Measurements from ENCODE around the gene ENGASE.

The ENGASE gene

DNA sequence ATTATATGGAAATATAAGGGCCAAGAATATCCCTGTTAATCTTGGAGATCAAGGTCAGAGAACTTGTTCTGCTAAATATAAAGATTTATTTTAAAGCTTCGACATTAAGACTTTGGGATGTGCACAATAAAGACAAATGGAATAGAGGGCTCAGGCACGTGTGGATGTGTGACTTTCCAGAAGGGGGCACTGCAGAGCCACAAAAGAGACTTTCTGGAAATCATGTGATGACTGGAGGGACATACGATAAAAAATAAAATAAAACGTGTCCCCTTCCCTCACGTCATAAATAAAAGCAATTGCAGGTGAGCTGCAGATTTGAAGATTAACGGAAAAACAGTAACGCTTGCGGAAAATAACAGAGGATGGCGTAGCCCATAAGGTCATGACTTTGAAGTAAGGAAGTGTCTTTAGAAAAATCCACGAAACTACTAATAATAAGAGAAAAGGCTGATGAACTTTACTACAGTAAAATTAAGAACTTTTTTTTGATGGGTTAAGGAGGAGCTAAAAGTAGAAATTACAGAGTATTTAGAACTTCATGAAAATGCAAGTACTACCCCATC lies 9.4 kb upstream of the ENGASE start:
- in situ Hi-C loops (cut with HindIII; ENCODE audit: low sequenced_read_pairs) = no loop called here
- no peak overlapping the region for H3K4me3 ChIP-seq (ENCODE audit: low read depth, low read length)
- TF ChIP-seq, protein P1, sequence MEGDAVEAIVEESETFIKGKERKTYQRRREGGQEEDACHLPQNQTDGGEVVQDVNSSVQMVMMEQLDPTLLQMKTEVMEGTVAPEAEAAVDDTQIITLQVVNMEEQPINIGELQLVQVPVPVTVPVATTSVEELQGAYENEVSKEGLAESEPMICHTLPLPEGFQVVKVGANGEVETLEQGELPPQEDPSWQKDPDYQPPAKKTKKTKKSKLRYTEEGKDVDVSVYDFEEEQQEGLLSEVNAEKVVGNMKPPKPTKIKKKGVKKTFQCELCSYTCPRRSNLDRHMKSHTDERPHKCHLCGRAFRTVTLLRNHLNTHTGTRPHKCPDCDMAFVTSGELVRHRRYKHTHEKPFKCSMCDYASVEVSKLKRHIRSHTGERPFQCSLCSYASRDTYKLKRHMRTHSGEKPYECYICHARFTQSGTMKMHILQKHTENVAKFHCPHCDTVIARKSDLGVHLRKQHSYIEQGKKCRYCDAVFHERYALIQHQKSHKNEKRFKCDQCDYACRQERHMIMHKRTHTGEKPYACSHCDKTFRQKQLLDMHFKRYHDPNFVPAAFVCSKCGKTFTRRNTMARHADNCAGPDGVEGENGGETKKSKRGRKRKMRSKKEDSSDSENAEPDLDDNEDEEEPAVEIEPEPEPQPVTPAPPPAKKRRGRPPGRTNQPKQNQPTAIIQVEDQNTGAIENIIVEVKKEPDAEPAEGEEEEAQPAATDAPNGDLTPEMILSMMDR (IDR thresholded peaks at IDR 0.05; ENCODE audit: low read depth, low read length) = peak; percentile 54
- DNase-seq (ENCODE audit: low read depth, low spot score) = no peak

DNA sequence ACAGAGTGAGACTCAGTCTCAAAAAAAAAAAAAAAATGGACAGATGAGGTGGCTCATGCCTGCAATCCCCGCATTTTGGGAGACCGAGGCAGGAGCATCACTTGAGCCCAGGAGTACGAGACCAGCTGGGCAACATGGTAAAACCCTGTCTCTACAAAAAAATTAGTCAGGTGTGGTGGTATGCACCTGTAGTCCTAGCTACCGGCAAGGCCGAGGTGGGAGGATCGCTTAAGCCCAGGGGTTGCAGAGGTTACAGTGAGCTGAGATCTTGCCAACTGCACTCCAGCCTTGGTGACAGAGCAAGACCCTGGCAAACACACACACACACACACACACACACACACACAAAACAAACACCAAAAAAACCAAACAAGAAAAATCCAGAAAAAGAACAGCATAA lies 7.7 kb upstream of the ENGASE start:
- TF ChIP-seq, protein P1 (IDR thresholded peaks at IDR 0.05; ENCODE audit: low read depth, low read length) = no peak
- no peak for DNase-seq (ENCODE audit: low read depth, low spot score)
- no peak overlapping the region for H3K4me3 ChIP-seq (ENCODE audit: low read depth, low read length)
- in situ Hi-C loops (cut with HindIII; ENCODE audit: low sequenced_read_pairs) = no loop called here

DNA sequence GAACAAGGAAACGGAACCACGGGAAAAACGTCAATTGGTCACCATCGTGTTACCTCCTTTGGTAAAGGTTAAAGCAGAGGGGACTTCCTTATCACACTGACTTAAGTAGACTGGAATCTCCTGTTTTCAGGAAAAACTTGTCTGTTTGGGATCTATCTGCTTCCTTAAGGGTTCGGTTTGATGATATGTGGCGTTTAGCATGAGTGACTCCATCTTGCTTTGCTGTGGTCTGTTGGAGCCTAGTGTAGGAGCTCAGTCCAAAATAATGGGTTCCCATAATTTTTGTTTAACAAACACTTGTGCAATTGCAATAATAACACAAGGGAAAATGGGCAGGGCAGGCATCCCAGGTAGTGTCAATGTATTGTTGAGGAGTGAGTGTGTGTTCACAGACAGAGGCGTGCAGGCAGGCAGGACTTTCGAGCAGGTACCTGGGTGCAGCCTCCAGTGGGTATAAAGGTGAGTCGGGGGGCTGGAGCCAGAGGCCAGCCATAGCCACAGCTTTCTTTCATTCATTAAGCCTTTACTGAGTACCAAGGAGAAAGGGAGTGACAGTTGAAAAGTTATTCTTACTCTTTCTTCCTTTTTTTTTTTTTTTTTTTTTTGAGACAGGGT lies 4.3 kb upstream of the ENGASE start:
- in situ Hi-C loops (cut with HindIII; ENCODE audit: low sequenced_read_pairs) = no loop called here
- TF ChIP-seq, protein P1 (IDR thresholded peaks at IDR 0.05; ENCODE audit: low read depth, low read length) = no peak
- no peak for DNase-seq (ENCODE audit: low read depth, low spot score)
- no peak overlapping the region for H3K4me3 ChIP-seq (ENCODE audit: low read depth, low read length)

DNA sequence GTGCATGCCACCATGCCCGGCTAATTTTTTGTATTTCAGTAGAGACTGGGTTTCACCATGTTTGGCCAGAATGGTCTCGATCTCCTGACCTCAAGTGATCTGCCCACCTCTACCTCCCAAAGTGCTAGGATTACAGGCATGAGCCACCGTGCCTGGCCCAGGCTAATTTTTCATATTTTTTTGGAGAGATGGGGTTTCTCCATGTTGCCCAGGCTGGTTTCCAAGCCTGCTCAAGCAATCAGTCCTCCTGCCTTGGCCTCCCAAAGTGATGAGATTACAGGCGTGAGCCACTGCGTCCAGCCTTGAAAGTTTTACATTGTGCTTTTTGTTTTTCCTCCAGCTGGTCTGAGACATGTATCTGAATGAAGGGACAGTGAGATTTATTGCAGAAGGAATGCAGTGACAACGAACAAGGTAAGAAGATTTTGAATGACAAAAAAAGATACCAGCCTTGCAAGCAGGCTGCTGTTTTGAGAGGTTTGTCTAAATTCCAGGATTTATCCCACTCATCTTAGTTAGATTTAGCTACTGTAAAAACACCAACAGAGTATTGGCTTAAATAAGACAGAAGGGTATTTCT lies 3.4 kb upstream of the ENGASE start:
- in situ Hi-C loops (cut with HindIII; ENCODE audit: low sequenced_read_pairs) = no loop called here
- DNase-seq (ENCODE audit: low read depth, low spot score) = no peak
- H3K4me3 ChIP-seq (ENCODE audit: low read depth, low read length) = no peak overlapping the region
- TF ChIP-seq, protein P1 (IDR thresholded peaks at IDR 0.05; ENCODE audit: low read depth, low read length) = no peak

GRCh38 chr17:79072544-79072943 lies 2.1 kb upstream of the ENGASE start:
- DNase-seq (ENCODE audit: low read depth, low spot score) = no peak
- H3K4me3 ChIP-seq (ENCODE audit: low read depth, low read length) = no peak overlapping the region
- in situ Hi-C loops (cut with HindIII; ENCODE audit: low sequenced_read_pairs) = no loop called here
- TF ChIP-seq, protein P1 (IDR thresholded peaks at IDR 0.05; ENCODE audit: low read depth, low read length) = no peak

- in situ Hi-C loops (cut with HindIII; ENCODE audit: low sequenced_read_pairs) = no loop called here
- H3K4me3 ChIP-seq (ENCODE audit: low read depth, low read length) = no peak overlapping the region
- DNase-seq (ENCODE audit: low read depth, low spot score) = no peak
- TF ChIP-seq, protein P1 (IDR thresholded peaks at IDR 0.05; ENCODE audit: low read depth, low read length) = no peak
Observed at GRCh38 chr17:79073016-79073705, 1.5 kb upstream of the ENGASE start.
